ENCODE data around the gene SDHAF4.
"Not testable (repeated sequence)": the region's sequence is repeated elsewhere in the genome, so short reads cannot be mapped to it uniquely, and the experiment has no call there.

Gene SDHAF4

DNA sequence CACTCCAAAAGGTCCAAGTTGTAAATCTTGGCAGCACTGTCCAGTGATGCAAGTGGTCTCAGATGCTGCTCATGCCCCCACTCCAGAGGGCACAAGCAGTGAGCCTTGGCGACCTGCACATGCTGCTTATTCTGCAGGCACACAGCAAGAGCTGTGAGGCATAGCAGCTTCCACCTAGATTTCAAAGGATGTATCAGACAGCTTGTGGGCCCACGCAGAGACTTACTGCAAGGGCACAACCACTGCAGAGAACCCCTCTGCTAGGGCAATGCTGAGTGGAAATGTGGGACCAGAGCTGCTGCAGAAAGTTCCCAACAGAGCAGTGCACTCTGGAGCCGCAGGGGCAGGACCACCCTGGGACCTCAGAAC is 26.4 kb downstream of the SDHAF4 start:
- DNase-seq: no peak

- DNase-seq: no peak
Measured at GRCh38 chr6:70599187-70599586, 32.5 kb downstream of the SDHAF4 start.

DNA sequence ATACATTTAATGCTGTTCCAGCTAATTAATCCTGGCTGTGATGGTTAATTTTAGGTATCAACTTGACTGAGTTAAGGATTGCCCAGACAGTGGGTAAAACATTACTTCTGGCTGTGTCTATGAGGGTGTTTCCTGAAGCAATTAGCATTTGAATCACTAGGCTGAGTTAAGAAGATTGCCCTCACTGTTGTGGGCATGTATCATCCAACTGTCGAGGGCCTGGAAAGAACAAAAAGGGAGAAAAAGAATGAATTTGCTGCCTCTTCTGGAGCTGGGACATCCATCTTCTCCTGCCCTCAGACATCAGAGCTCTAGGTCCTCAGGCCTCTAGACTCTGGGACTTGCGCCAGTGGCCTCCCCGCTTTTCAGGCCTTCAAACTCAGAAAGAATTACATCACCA is 34.3 kb downstream of the SDHAF4 start:
- no peak for DNase-seq

GRCh38 chr6:70604254-70604653 is 37.5 kb downstream of the SDHAF4 start:
- no peak for DNase-seq

- not testable (repeated sequence) for DNase-seq
Measured at GRCh38 chr6:70607371-70607770, 40.6 kb downstream of the SDHAF4 start.

DNA sequence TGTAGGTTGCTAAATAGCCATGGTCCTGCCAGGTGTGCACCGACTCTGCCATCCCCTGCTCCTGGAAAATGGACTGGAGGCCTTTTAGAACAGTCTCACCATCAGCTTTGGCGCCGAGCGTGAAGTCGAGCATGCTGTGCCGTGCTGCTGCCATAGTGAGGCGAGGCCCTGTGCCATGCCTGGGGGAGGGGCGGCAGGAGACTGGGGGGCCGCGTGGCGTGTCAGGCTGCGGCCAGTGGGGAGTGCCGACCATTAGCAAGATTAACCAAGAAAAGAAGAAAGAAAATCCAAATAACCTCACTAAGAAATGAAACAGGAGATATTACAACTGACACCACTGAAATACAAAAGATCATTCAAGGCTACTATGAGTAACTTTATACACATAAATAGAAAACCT is 42.5 kb downstream of the SDHAF4 start:
- not testable (repeated sequence) for DNase-seq

DNA sequence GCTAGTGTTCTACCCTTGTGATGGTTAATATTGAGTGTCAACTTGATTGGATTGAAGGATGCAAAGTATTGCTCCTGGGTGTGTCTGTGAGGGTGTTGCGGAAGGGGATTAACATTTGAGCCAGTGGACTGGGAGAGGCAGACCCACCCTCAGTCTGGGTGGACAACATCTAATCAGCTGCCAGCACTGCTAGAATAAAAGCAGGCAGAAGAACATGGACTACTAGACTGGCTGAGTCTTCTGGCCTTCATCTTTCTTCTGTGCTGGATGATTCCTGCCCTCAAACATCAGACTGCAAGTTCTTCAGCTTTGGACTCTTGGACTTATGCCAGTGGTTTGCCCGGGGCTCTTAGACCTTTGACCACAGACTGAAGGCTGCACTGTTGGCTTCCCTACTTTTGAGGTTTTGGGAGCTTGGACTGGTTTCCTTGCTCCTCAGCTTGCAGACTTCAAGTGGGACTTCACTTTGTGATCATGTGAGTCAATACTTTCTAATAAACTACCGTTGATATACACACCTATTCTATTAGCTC is 50.1 kb downstream of the SDHAF4 start:
- DNase-seq: no peak

- DNase-seq: no peak
Measured at GRCh38 chr6:70620746-70621145, 54.0 kb downstream of the SDHAF4 start.

DNA sequence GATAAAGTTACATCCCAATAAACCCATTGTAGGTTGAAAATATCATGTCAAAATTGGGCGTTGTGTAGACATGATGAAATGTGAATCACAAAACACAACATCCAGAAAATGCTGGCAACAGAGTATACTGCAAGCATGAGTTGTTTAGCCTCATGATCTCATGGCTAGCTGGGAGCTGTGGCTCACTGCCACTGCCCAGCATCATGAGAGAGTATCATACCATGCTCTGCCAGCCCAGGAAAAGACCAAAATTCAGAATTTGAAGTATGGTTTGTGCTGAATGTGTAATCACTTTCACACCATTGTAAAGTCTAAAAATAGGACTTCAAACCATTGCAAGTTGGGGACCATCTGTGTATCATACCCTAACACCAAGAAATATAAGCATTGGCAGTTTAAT is 55.7 kb downstream of the SDHAF4 start:
- no peak for DNase-seq

GRCh38 chr6:70625436-70625835 is 58.7 kb downstream of the SDHAF4 start:
- no peak for DNase-seq

DNA sequence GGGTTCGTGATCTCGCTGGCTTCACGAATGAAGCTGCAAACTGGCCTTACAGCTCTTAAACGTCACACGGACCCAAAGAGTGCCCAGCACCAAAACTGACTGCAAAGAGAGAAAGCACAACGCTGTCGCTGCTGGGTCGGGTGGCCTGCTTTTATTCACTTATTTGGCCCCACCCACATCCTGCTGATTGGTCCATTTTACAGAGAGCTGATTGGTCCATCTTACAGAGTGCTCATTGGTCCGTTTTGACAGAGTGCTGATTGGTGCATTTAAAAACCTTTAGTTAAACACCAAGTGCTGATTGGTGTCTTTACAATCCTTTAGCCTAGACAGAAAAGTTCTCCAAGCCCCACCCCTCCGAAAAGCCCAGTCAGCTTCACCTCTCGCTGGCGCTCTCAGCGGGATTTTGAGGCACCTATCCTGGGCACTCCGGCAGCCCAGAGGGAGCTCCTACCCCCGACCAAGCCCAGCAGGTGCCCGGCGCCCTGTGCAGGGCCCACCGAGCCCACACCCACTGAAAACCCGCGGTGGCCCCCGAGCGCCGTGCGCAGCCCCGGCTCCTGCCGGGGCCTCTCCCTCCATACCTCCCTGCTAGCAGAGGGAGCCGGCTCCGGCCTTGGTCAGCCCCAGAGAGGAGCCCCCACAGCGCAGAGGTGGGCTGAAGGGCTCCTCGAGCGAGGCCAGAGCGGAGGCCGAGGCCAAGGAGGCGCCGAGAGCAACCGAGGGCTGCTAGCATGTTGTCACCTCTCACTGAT is 60.9 kb downstream of the SDHAF4 start:
- no peak for DNase-seq

DNA sequence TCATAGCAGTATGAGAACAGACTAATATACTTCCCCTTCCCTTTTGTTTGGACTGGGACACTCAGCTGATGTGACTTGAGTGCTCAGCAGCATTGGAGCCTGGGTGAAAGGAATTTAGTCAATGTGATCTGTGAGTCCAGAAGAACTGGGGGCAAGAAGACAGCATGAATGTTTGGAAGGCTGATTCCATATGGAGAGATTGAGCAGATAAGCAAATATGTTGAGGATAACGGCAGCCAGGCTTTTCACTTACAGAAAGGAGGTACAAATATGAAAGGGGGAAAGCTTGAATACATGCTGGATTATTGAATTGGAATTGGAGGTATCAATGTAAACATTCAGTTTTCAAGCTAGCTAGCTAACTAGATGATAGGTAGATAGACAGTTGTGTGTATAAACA is 63.2 kb downstream of the SDHAF4 start:
- DNase-seq: no peak

GRCh38 chr6:70633870-70634269 is 67.1 kb downstream of the SDHAF4 start:
- no peak for DNase-seq

DNA sequence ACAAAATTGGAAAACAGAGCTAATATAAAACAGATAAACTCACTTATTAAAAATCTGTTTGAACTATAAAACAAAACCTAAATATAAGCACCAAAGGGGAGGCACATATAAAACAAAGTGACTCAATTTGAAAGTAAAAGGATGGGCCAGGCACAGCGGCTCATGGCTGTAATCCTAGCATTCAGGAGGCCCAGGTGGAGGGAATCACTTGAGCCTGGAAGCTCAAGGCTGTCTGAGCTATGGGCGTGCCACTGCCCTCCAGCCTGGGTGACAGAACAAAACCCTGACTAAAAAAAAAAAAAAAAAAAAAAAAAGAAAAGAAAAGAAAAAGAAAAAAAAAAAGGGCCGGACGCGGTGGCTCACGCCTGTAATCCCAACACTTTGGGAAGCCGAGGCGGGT is 69.9 kb downstream of the SDHAF4 start:
- no peak for DNase-seq

DNA sequence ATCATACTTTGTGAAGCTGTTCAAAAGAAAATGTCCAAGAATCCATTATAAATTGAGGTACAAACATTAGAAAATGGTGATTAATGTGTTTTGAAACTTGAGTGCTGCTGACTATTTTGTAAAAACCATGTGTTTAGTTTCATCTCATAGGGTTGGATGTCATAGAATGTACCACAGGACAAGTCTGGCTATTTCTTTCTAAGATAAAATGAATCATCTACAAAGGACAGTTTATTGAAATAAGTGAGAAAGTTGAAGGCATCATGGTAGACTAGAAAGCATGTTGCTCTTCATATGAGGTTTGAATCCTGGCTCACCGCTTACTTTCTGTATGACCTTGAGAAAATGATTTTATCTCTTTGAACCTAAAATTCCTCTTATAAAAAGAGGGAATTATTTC is 71.7 kb downstream of the SDHAF4 start:
- no peak for DNase-seq
